Upper lobe of right lung (tissue), 1 donor: Measurements from ENCODE around the gene SQOR. TPM values are rescaled to one million over a fixed set of nuclear protein-coding genes. Genes with fewer than 3 reads are reported as not detected.
A peak's percentile ranks its signal among the peaks of the same experiment; 100 is the strongest.
"Not testable (repeated sequence)": the region's sequence is repeated elsewhere in the genome, so short reads cannot be mapped to it uniquely, and the experiment has no call there.

Source experiments
- ATAC-seq: fragments of 200-7000 bp; cut with Tn5 transposase; one replicate; pipeline ENCODE4 v1.9.1; 2020; ENCODE audit warnings: mild to moderate bottlenecking, moderate library complexity
- DNase-seq: peaks from one replicate; pipeline ENCODE4 v3.0.0-alpha.2; 2020
- H3K27ac ChIP-seq: fragments of 200-600 bp; one replicate; pipeline ENCODE4 v1.8.0; 2022
- H3K27me3 ChIP-seq: fragments of 200-600 bp; one replicate; pipeline ENCODE4 v1.8.0; 2022; ENCODE audit warnings: mild to moderate bottlenecking
- H3K36me3 ChIP-seq: fragments of 200-600 bp; one replicate; pipeline ENCODE4 v1.8.0; 2022
- H3K4me1 ChIP-seq: fragments of 200-600 bp; one replicate; pipeline ENCODE4 v1.8.0; 2022
- H3K4me3 ChIP-seq: fragments of 200-600 bp; one replicate; pipeline ENCODE4 v1.8.0; 2022; ENCODE audit warnings: mild to moderate bottlenecking
- H3K9me3 ChIP-seq: fragments of 200-600 bp; one replicate; pipeline ENCODE4 v1.8.0; 2022
- intact Hi-C: fragments of 100-400 bp; cut with DNase I; formaldehyde crosslinking; loops from one replicate; pipeline ENCODE4 v1.11.0; 2022
- total RNA-seq: library from RNA; stranded (reverse); fragmentation: NEBNext Ultra II Directional; extraction: Animal tissue kit (Norgen Biotek cat#: 25700); gene quantifications from one replicate; pipeline ENCODE4 v1.2.1, GENCODE V29; 2021
- TF ChIP-seq, protein P1 (sequence below): fragments of 200-600 bp; IDR thresholded peaks from one replicate; pipeline ENCODE4 v1.8.0; 2022; ENCODE audit warnings: antibody characterized with exemption
- donor health status: DM: no; HTN: yes; CAD: no; lungs with severe emphysema.

SQOR gene
- total RNA-seq, 1 donor from 2014 or later: 103 TPM

DNA sequence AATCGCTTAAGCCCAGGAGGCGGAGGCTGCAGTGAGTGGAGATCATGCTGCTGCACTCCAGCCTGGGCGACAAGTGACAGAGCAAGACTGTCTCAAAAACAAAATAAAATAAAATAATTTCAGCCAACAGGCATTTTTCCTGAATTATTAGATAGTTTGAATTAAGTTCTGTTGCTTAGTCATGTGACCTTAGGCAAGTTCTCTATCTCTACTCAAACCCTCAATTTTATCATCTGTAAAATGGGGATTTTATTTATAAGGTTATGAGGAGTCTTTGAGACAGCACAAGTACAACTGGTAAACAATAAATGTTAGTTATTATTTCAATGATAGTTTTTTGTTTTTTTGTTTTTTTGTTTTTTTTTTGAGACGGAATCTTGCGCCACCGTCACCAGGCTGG is 13.0 kb downstream of the SQOR start:
- ATAC-seq: no peak
- Histone ChIP-seq H3K4me1 (peaks cover 73% of the 10 kb centered on the region), H3K4me3 (no peak overlapping the region), H3K9me3 (no peaks in the 10 kb centered on the region), H3K27me3 (no peaks in the 10 kb centered on the region), H3K27ac (no peak overlapping the region), H3K36me3 (no peaks in the 10 kb centered on the region)
- no peak for DNase-seq
- intact Hi-C loops: no loop called here
- TF ChIP-seq, protein P1, sequence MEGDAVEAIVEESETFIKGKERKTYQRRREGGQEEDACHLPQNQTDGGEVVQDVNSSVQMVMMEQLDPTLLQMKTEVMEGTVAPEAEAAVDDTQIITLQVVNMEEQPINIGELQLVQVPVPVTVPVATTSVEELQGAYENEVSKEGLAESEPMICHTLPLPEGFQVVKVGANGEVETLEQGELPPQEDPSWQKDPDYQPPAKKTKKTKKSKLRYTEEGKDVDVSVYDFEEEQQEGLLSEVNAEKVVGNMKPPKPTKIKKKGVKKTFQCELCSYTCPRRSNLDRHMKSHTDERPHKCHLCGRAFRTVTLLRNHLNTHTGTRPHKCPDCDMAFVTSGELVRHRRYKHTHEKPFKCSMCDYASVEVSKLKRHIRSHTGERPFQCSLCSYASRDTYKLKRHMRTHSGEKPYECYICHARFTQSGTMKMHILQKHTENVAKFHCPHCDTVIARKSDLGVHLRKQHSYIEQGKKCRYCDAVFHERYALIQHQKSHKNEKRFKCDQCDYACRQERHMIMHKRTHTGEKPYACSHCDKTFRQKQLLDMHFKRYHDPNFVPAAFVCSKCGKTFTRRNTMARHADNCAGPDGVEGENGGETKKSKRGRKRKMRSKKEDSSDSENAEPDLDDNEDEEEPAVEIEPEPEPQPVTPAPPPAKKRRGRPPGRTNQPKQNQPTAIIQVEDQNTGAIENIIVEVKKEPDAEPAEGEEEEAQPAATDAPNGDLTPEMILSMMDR: no peak

DNA sequence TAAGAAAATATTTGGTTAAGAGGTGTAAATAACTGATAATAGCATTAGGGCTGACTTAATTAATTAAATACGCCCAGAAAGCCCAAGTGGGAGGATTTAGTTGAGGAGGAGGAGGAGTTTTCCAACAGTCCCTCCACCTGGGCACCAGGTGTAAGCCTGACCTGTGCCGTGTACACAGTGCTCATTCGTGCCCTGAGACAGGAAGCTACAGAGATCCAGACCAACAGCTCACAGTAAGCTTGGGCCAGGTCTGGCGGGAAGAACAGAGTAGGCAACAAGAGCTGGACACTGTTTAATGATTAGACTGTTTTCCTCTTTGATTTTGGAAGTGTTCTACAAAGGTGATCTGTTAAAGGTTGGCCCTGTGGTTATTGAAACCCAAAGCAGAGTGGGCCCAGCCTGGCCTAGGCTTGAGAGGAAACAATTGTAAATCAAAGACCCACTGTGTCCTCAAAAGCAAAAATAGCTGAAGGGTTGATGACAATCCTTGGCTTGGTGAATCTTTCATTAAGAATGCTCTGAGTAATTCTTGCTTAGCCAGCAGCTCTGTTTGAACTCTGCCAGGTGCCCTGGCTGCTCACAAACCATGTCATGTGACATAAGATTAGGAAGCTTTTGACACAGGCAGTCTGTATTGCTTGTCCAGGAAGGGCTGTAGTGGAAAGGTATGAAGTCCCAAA is 13.8 kb downstream of the SQOR start:
- H3K27me3 ChIP-seq: no peaks in the 10 kb centered on the region
- DNase-seq (no peak), ATAC-seq (peak; percentile 56)
- intact Hi-C loops: no loop called here
- H3K4me3 ChIP-seq: no peak overlapping the region
- no peaks in the 10 kb centered on the region for H3K36me3 ChIP-seq
- TF ChIP-seq, protein P1: no peak
- H3K27ac ChIP-seq: no peak overlapping the region
- peaks cover 64% of the 10 kb centered on the region for H3K4me1 ChIP-seq
- H3K9me3 ChIP-seq: no peaks in the 10 kb centered on the region

DNA sequence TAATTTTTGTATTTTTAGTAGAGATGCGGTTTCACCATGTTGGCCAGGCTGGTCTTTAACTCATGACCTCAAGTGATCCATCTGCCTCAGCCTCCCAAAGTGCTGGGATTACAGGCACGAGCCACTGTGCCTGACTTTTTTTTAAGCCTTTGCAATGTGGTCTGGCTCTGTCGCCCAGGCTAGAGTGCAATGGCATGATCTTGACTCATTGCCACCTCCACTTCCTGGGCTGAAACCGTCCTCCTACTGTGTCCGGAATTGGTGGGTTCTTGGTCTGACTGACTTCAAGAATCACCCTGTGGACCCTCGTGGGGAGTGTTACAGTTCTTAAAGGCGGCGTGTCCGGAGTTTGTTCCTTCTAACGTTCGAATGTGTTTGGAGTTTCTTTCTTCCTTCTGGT is 15.2 kb downstream of the SQOR start:
- Histone ChIP-seq H3K4me1 (peaks cover 53% of the 10 kb centered on the region), H3K27ac (peak overlapping the region; percentile 24)
- ATAC-seq: peak; percentile 58

DNA sequence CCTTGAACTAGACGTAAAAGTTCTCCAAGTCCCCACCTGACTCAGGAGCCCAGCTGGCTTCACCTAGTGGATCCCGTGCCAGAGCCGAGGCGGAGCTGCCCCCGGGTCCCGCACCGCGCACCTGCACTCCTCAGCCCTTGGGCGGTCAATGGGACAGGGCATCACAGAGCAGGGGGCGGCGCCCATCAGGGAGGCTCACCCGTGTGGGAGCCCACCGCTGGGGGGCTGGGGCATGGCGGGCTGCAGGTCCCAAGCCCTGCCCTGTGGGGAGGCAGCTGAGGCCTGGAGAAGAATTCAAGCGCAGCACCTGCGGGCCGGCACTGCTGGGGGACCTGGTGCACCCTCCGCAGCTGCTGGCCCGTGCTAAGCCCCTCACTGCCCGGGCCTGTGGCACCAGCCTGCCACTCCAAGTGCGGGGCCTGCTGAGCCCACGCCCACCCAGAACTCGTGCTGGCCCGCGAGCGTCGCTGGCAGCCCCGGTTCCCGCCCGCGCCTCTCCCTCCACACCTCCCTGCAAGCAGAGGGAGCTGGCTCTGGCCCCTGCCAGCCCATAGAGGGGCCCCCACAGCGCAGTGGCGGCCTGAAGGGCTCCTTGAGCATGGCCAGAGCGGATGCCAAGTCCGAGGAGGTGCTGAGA is 16.2 kb downstream of the SQOR start:
- intact Hi-C loops: no loop called here
- DNase-seq: no peak
- TF ChIP-seq, protein P1: no peak
- ATAC-seq: no peak
- Histone ChIP-seq H3K9me3 (no peaks in the 10 kb centered on the region), H3K27ac (no peak overlapping the region), H3K27me3 (no peaks in the 10 kb centered on the region), H3K4me3 (no peak overlapping the region), H3K36me3 (no peaks in the 10 kb centered on the region), H3K4me1 (peaks cover 48% of the 10 kb centered on the region)

More for the DNA sequence above, 15.2 kb downstream of the SQOR start:
- DNase-seq, H3K27me3 ChIP-seq, intact Hi-C loops, H3K9me3 ChIP-seq, H3K36me3 ChIP-seq, H3K4me3 ChIP-seq: not testable (repeated sequence)

DNA sequence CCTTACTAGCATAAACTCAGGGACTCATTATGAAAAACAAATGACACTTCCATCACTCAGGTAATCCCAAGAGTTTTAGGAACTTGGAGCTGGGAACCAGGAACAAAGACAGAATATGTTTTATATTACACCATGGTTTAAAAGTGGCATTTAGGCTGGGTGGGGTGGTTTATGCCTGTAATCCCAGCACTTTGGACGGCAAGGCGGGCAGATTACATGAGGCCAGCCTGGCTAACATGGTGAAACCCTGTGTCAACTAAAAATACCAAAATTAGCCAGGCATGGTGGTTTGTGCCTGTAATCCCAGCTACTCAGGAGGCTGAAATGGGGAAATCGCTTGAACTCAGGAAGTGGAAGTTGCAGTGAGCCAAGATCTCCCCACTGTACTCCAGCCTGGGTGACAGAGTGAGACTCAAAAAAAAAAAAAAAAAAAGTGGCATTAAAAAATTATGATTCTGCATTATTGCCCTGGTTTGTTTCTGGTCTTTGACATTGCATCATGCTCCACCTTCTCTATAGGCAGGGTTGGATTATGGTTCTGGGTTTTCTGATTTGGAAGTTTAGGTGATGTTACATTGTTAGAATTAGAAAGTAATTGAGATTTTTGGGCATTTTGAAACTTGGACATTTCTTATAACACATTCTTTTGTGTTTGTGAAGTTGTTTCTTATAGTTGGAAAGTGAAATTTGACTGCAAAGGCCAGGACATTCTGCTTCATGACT is 19.0 kb downstream of the SQOR start:
- Histone ChIP-seq H3K4me1 (peaks cover 40% of the 10 kb centered on the region), H3K9me3 (no peaks in the 10 kb centered on the region), H3K27me3 (no peaks in the 10 kb centered on the region), H3K27ac (peak overlapping the region; percentile 2), H3K36me3 (no peaks in the 10 kb centered on the region), H3K4me3 (no peak overlapping the region)
- DNase-seq (no peak), ATAC-seq (peak; percentile 70)
- TF ChIP-seq, protein P1: no peak
- intact Hi-C loops: no loop called here

DNA sequence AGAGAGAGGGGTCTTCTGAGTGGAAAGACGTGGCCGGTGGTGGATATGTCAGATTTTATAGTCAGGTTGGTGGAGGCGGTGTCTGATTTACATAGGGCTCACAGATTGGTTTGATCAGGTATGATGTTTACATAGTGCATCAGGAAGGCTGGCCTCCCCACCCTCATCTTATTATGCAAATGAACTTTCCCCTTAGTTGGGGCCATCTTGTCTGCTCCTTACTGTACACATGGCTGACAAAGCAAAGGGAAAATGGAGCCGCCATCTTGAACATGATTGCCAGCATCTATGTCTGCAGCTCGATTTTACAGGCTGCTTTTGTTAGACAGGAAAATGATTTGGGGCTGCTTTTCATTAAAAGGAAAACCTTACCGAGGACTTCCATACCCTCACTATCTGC is 19.9 kb downstream of the SQOR start:
- no peak for DNase-seq
- Histone ChIP-seq H3K27ac (no peak overlapping the region), H3K4me3 (no peak overlapping the region), H3K4me1 (peaks cover 31% of the 10 kb centered on the region), H3K27me3 (no peaks in the 10 kb centered on the region), H3K36me3 (peaks cover 6% of the 10 kb centered on the region), H3K9me3 (no peaks in the 10 kb centered on the region)
- ATAC-seq: no peak
- TF ChIP-seq, protein P1: no peak
- intact Hi-C loops: no loop called here
